Measurements from ENCODE around the gene RBM20.
"Not testable (repeated sequence)": the region's sequence is repeated elsewhere in the genome, so short reads cannot be mapped to it uniquely, and the experiment has no call there.

Gene RBM20

DNA sequence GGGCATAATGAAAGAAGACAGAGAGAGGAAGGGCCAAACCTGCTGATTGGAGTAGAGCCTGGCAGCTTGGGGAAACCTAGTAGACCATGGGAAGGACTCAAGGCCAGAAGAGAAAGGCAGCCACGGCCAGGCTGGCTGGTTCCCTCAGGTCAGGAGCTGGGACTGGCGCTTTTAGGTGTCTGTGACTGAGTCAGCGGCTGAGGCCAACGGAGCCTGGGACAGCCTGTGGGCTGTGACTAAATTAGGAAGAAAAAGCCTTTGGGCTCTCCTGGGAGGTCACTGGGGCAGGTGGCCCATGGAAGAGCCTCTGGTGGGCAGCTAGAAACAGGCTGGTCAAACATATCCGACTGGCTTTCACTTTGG is 118.7 kb downstream of the RBM20 start:
- DNase-seq (ENCODE audit: low spot score), result no peak

DNA sequence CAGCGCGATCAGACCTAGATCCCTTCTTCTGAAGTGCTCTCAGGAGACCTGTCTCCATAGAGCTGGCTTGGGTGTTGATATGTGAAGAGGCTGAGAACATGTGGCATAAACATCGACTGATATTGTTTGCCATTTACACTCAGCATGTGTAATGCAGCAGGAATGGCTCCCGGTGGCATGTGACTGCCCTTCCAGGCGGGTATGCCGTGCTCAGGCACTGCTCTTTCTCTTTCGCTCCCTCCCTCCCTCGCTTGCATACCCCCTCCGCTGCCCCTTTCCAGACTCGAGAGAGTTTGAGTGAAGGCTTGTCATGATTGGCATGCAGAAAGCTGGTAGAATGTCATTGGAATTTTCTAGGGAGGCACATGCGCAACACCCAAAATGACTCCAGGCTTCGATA is 120.2 kb downstream of the RBM20 start:
- DNase-seq (ENCODE audit: low spot score), result no peak

DNA sequence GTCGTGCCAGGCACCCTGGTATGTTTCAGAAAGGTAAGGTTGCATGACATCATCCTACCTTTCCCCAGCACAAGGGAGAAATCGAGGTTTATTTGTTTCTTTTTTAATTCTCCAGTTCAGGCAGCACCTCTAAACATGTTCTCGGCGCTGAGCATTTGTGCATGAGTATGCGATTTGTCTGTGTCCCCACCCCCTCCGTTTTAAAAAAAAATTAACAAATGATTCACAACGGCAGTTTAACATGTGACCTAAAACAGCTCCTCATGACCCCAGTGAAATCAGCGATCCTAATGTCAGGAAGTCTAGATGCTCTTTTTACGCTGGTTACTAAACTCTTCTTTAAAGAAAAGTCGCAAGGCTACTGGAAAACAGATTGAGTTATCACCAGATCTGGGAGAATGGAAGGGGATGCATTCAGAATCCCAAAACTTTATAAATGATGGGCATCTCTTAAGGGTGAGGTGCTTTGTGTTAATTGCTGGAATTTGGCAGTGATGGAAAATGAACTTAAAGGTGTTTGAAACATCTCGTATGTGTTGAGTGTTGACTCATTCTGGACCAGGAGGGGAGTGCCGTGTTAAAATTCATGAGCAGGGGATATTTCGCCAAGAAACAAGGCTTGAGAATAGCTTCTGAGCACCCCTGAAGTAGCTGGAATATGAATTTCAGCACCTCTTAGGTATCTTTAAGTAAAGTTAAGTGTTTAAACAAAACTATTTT is 120.8 kb downstream of the RBM20 start:
- DNase-seq (ENCODE audit: low spot score), result no peak

DNA sequence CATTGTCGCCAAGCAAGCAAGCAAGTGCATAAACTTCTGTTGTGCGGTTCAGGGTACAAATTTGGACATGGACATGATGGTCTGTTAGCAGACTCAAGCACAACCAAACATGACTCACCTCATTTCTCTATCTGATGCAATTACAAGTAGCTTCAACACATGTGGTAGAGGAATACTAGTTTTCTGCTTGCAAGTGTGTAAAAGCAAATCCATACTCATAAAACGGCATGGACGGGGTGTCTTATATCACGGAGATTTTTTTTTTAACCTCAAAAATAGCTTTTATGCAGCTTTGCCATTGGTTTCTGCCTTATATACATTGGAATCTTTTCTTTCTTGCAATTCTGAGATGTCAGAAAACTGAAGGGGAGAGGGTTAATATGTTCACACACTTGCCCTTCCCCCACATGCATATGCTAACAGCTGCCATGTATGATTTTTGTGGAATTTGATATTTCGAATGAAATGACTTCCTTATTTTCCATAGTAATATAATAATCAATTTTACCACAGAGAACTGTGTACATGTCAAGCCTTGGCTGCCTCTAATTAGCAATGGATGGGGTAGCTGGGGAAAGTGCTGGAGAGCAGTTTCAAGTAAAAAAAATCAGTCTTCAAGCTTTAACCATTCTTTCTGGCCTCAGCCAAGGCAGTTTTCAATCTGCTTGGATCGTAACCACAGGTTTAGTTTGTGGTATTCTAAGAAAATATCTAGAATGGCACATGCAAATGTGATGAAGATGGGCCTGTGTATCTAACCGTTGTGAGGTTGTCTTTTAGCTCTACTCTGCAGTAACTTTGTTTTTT is 121.6 kb downstream of the RBM20 start:
- no peak for DNase-seq (ENCODE audit: low spot score)

DNA sequence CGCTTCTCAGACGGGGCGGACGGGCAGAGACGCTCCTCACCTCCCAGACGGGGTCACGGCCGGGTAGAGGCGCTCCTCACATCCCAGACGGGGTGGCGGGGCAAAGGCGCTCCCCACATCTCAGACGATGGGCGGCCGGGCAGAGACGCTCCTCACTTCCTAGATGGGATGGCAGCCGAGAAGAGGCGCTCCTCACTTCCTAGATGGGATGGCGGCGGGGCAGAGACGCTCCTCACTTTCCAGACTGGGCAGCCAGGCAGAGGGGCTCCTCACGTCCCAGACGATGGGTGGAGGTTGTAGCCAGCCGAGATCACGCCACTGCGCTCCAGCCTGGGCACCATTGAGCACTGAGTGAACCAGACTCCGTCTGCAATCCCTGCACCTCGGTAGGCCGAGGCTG is 123.5 kb downstream of the RBM20 start:
- DNase-seq (ENCODE audit: low spot score), result not testable (repeated sequence)

DNA sequence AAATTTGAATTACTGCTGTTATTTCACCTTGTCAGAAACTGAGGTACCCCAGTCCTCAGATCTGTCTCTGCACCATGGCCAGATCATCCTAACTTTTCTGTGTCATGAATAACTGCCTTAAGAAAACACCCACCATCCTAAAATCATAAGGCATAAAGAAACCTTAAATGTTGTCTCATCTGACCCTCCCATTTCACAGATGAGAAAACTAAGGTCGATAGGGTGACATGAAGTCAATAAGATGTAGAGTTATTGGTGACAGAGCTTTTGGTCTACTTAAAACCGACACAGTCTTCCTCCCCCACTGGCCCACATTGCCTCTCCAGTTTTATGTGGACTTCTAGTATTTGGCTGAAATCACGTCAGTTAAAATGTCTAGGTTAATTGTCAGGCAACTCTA is 126.1 kb downstream of the RBM20 start:
- DNase-seq (ENCODE audit: low spot score), result no peak

DNA sequence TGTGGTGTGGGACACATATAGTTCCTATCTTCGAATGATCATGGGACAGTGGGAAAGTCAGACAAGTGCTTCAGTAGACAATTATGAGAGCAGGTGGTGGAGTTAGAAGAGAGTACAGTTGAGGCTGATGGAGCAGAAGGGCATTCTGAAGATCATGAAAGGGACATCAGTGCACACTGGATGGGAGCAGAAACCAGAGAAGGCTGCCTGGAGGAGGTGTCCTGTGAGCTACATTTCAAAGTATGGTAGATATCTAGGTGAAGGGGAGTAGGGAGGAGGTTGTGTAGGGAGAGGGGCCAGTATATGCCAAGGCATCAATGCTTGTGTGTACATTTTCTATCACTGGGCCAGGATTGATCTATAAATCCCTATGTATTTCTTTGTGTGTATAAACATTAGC is 127.3 kb downstream of the RBM20 start:
- DNase-seq (ENCODE audit: low spot score), result no peak

DNA sequence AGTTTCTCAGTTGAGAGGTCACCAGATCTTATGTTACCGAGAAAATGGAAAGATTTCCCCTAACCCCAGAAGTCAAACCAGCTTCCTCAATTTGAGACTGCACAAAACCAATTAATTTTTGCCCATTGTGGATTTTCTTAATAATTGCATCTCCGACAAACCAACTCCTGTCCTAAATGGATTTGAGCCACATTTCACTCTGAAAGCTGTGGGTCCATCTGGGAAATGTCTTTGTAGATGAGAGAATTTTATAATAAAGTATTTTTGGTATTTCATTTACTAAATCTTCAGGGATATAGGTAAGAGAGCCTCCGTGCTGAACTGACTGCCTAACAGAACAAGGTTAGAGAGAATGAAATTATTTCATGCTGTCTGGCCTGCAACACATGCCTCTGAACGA is 127.9 kb downstream of the RBM20 start:
- DNase-seq (ENCODE audit: low spot score), result no peak

DNA sequence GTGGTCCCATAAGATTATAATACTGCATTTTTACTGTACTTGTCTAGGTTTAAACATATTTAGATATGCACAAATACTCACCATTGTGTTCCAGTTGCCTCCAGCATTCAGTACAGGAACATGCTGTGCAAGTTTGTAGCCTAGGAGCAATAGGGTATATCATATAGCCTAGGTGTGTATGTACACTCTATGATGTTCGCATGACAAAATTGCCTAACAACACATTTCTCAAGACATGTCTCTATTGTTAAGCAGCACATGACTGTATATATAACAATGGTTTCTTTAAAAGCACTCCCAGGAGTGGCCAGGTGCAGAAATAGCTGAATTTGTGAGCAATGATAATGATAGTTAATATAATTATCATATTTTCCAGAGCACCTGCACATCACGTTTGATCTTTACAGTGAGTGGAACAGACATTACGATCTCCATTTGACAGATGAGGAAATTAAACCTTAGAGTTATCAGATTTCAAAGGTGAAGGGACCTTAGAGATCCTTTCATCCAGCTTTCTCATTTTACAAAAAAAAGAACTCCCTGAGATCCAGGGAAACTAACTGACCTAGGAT is 128.4 kb downstream of the RBM20 start:
- DNase-seq (ENCODE audit: low spot score), result no peak

DNA sequence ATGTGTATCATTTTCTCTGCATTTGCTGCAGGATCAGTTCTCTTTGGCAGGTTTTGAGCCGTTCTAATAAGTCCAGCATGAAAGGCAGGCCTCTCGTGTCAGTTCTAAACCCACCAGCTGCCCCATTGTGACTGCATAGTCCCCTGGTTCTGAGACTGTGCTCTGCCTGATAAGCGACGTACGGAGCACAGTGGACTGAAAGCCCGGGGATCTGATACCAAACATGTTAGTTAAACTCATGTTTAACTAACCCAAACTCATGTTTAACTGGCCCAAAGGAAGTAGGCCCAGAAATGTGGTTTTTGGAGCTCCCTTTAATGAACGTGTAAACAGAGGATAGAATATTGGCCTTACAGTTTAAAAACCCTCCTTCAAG is 129.5 kb downstream of the RBM20 start:
- no peak for DNase-seq (ENCODE audit: low spot score)

DNA sequence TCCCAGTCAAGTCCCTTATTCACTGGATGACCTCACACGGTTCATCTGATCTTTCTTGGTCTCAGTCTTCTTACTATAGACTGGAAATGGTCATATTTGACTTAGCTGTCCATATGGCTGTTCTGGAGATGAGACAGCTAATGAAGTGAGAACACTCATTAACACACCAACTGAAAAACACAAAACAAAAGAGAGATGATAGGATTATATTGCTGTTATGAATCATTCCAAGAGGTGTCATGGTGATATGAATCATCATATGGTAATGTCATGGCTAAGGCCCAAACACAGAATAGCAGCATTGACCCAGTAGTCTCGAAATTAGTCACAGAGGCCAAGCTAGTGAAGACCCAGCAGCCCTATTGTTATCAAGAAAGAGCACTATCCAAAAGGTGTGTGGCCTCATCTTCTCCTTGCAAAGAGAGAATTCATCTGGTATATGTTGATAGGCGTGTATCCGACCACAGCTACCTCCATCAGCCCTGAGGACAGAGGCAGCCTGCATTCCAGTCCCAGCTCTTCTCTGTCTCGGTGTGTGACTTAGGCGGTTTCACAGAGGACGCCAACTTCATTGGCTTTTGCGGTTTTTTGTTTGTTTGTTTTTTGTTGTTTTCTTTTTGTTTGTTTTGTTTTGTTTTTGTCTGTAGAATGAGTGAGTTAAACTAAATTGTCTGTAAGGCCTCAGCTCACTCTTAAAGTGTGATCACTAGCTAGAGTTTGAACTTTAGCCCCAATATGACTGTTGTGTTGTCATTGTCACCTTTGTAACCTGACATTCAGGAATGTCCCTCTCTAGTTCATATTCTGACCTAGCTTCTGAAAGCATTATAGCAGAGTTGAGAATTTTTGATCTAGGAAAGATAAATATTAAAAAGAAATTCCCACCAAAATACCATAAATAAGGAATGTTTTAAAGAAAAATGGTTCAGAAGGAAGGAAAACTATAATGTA is 130.2 kb downstream of the RBM20 start:
- no peak for DNase-seq (ENCODE audit: low spot score)

DNA sequence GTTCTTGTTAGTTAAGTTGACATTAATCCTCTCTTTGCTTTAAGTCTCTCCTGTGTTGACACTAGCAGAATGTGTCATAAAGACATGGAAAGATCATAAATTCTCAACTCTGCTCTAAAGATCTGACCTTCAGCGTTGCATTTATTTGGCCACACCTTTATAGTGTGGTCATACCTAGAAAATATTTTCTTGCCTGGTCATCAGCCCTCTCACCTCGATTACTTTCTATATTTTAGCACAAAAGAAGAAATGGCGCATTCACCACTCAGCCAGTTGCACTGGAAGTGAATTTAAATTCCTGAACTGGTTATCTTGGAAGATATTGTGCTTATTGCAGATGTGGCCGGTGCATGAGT is 130.9 kb downstream of the RBM20 start:
- no peak for DNase-seq (ENCODE audit: low spot score)

DNA sequence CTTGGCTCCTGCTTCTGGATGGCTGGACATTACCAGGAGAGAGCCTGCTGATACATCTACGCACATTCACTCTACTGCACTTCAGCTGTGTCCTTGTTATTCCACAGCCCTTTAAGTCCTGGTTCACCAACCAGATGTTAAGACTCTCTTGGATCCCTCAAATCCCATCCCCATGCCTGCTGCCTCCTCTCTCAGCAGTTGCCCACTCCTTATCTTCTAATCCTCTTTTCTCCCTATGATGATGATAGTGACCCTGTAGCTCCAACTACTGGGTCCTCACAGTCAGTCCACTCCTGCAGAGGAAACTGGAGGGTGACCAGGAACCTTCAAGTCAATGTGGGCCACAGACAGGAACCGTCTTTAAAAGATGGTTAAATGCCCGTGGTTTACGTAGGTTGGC is 131.3 kb downstream of the RBM20 start:
- no peak for DNase-seq (ENCODE audit: low spot score)

DNA sequence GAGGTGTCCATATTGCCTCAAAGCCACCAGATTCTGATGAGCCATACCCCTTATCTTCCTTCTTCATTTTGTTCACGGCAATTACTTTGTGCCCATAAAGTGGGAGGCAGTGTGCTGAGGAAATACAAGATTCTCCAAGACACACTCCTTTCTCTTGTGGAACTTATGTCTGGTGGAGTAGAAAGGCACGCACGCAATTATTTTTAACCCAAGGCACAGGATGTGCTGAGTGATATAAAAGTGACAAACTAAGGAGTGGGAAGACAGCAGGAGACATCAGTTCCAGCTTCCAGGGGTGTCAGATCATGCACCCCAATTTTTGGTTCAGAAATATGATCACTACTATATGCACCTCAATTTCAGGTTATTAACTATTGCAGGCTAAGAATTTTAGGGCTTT is 132.9 kb downstream of the RBM20 start:
- DNase-seq (ENCODE audit: low spot score), result no peak

DNA sequence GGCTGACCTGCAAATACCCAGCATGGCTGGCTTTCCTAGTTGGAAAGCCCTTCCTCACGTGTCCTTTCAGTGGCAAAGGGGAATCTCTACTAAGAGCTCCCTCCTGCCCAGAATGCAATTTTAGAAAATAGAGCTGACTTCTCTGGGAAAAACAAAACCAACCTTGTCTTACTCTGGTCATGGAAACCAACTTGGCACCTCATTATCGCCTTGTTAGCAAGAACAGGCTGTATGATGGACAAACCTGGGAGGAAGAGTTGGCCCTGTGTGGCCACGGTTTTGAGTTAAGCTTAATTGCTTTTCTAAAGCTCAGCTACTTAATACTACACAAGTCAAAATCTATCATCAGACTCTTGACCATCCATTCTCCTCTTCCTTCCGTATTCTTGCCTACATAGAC is 133.5 kb downstream of the RBM20 start:
- no peak for DNase-seq (ENCODE audit: low spot score)

DNA sequence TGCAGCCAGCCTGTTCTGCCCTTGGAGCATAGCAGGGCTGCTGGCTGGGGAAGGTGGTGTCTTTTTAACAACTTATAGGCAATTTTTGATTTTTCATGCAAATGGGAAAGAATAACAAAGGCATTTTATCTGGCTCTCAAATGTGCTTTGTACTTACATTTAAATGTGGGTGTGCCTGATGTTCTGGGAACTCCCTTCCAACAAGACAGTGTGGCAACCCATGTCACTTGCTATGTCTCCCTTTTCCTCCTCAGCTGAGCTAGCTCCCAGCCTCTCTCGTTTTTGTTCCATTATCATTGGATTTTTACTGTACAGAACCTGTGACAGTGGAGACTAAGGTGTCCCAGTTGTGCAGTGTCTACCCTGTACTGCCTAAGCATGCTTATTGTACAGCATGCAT is 134.1 kb downstream of the RBM20 start:
- DNase-seq (ENCODE audit: low spot score), result no peak

DNA sequence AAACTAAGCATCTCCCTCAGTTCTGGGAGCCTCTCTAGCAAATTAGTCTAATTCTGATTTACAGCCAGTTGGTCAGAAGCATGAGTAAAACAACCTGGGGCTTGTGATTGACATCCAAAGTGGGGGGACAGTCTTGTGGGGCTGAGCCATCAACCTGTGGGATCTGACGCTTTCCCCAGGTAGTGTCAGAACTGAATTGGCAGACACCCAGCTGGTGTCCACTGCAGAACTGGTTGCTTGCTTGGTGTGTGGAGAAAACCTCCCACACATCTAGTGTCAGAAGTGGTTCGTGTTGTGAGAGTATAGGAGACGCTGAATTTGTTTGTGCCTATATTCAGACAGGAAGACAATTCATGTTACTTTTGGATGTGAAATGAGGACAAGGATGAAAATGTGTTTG is 135.4 kb downstream of the RBM20 start:
- DNase-seq (ENCODE audit: low spot score), result no peak

DNA sequence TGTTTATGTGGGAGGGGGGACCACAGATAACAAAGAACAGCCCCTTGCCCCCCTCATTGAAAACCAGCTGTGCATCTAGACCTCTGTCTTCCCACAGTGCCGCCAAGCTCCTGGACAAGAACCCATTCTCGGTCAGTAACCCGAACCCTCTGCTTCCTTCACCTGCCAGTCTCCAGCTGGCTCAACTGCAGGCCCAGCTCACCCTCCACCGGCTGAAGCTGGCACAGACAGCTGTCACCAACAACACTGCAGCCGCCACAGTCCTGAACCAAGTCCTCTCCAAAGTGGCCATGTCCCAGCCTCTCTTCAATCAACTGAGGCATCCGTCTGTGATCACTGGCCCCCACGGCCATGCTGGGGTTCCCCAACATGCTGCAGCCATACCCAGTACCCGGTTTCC is 136.6 kb downstream of the RBM20 start:
- no peak for DNase-seq (ENCODE audit: low spot score)

DNA sequence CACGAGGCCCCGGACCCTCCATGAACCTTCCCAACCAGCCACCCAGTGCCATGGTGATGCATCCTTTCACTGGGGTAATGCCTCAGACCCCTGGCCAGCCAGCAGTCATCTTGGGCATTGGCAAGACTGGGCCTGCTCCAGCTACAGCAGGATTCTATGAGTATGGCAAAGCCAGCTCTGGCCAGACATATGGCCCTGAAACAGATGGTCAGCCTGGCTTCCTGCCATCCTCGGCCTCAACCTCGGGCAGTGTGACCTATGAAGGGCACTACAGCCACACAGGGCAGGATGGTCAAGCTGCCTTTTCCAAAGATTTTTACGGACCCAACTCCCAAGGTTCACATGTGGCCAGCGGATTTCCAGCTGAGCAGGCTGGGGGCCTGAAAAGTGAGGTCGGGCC is 137.0 kb downstream of the RBM20 start:
- no peak for DNase-seq (ENCODE audit: low spot score)

DNA sequence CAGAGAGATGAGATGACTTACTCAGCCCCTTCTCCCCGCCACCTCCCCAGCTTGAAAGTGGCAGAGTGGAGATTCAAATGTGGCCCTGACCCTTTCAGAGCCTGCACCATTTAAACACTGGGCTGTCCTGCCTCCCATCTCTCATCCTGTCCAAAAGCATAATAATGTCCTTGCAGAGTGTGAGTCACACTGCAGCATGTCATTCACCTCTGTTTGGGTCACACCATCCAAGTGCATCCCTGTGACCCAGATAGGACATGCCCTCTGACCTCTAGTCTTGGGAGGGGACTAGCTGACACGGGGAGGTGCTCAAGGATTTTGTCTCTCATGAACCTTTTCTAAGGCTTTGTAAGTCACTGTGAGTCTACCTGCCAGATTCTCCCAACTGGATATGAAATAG is 138.5 kb downstream of the RBM20 start:
- no peak for DNase-seq (ENCODE audit: low spot score)

DNA sequence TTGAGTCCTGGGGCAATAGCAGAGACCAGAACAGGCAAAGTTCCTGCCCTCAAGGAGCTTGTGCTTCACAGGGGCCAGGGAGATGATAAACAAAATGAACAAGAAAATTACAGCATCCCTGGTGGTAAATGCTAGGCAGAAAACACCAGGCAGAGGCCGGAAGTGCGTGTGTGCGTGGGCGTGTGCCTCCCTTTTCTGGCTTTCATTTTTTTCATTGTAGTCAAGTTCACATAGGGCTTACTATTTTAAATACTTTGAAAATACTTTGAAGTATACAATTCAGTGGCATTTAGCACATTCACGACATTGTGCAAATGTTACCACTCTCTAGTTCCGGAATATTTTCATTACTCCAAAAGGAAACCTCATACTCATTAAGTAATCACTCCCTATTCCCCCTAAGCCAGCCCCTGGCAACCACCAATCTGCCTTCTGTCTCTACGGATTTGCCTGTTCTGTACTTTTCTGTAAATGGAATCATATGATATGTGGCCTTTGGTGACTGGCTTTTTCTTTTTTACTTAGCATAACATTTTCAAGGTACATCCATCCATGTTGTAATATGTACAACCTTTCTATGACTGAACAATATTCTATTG is 139.5 kb downstream of the RBM20 start:
- no peak for DNase-seq (ENCODE audit: low spot score)

DNA sequence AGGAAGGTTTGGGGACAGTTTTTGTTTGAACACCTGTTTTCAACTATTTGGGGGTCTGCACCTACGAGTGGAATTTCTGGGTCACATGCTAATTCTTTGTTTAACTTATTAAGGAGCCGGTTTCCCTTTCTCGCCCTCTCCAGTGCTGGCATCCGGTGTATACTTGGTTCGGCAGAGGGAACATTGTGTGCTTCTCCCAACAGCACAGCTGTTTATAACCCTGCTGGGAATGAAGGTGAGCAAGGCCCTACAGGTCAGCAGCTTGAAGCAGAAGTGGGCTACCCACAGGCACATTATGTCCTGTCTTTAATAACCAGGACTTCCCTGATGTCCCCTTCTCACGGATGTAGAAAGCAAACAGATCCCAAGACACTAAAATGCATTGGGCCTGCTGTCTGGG is 140.1 kb downstream of the RBM20 start:
- no peak for DNase-seq (ENCODE audit: low spot score)
